Sigmoid colon (tissue), 7 donors: Measurements from ENCODE around the gene NLRP14. TPM values are rescaled to one million over a fixed set of nuclear protein-coding genes. Genes with fewer than 3 reads are reported as not detected.
A peak's percentile ranks its signal among the peaks of the same experiment; 100 is the strongest.

ENCODE experiments used
- DNase-seq: peaks from one replicate; pipeline ENCODE4 v3.0.0-alpha.2; 2019
- H3K27ac ChIP-seq, 4 donors: fragments of 200-600 bp; sonication (generic); one replicate each; pipeline ENCODE4 v1.5.1; 2016 to 2019; ENCODE audit warnings: mild to moderate bottlenecking in 1 of 4
- H3K27me3 ChIP-seq, 3 donors: fragments of 200-600 bp; sonication (generic); one replicate each; pipeline ENCODE4 v1.5.1; 2019; ENCODE audit warnings: mild to moderate bottlenecking in 1 of 3
- H3K36me3 ChIP-seq, 4 donors: fragments of 200-600 bp; sonication (generic); one replicate each; pipeline ENCODE4 v1.5.1; 2016 to 2019
- H3K4me1 ChIP-seq, 4 donors: fragments of 200-600 bp; sonication (generic); one replicate each; pipeline ENCODE4 v1.5.1; 2017 to 2019
- H3K4me3 ChIP-seq, 4 donors: fragments of 200-600 bp; sonication (generic); one replicate each; pipeline ENCODE4 v1.5.1; 2017 to 2019; ENCODE audit warnings: mild to moderate bottlenecking in 2 of 4, moderate library complexity in 1 of 4
- H3K9me3 ChIP-seq, 4 donors: fragments of 200-600 bp in 3 of 4; sonication (generic) in 3 of 4; one replicate each; pipeline versions ENCODE4 v1.5.1 to v1.6.1; 2013 to 2019
- CTCF ChIP-seq, 4 experiments: fragments of 450-650 bp in 3 of 4; fragments of 200-600 bp in 1 of 4; IDR thresholded peaks; one replicate each; pipeline ENCODE4 v1.5.1; 2016 to 2019; ENCODE audit warnings: antibody characterized with exemption in 4 of 4, mild to moderate bottlenecking in 3 of 4, moderate library complexity in 2 of 4
- EP300 ChIP-seq, 4 donors: sonication (generic); formaldehyde crosslinking; IDR thresholded peaks; one replicate each; pipeline ENCODE4 v1.6.1; 2017; ENCODE audit warnings: antibody characterized with exemption in 4 of 4
- POLR2A ChIP-seq, 2 donors: fragments of 450-650 bp; IDR thresholded peaks; one replicate each; pipeline ENCODE4 v1.6.1; 2016; ENCODE audit warnings: antibody characterized with exemption in 2 of 2, mild to moderate bottlenecking in 2 of 2, moderate library complexity in 2 of 2
- POLR2AphosphoS5 ChIP-seq, 4 donors: sonication (generic); formaldehyde crosslinking; IDR thresholded peaks; one replicate each; pipeline ENCODE4 v1.6.1; 2017; ENCODE audit warnings: antibody characterized with exemption in 4 of 4
- WGBS, 2 donors: extraction: QIAGEN DNeasy Blood & Tissue Kit; methylation state at CpG; one replicate each; pipeline ENCODE4 v1.1.7; 2013; 5-methylcytosine and 5-hydroxymethylcytosine counted together
- intact Hi-C: fragments of 100-400 bp; cut with DNase I; formaldehyde crosslinking; loops from one replicate; pipeline ENCODE4 v1.15.1; 2023
- polyA plus RNA-seq, 3 donors: library from polyadenylated mRNA; stranded (reverse); fragments of 200-250 nt; gene quantifications; one replicate each; pipeline ENCODE4 v1.2.3, GENCODE V29; 2013
- total RNA-seq, 4 donors: library from RNA; depleted of rRNA; stranded (reverse); fragments of >200 nt; gene quantifications; one replicate each; pipeline ENCODE4 v1.1.0, GENCODE V29; 2016
- donor health status: healthy with polysubstance abuse.
- donor health status: Bipolar disorder and iron deficiency.
- donor health status: healthy.

The NLRP14 gene
- total and polyA plus RNA-seq, 7 donors, result 0.01 to 0.36 TPM; not detected in 5

GRCh38 chr11:7098235-7098832 lies 78.1 kb downstream of the NLRP14 start:
- no peaks in the 10 kb centered on the region for H3K27me3 ChIP-seq
- intact Hi-C loops, result loop anchor here (1.0 to 10.0 kb wide), 2 partner anchors 344 to 596 kb away; no protein-coding TSS in a partner anchor

GRCh38 chr11:7115780-7116179 lies 95.5 kb downstream of the NLRP14 start:
- H3K4me1 ChIP-seq, result no peaks in the 10 kb centered on the region
- no peak overlapping the region for H3K27ac ChIP-seq
- TF ChIP-seq CTCF (IDR thresholded peaks at IDR 0.05) (no peak), EP300 (IDR thresholded peaks at IDR 0.05) (no peak), POLR2AphosphoS5 (IDR thresholded peaks at IDR 0.05) (no peak), POLR2A (IDR thresholded peaks at IDR 0.05) (no peak)
- H3K27me3 ChIP-seq, result no peaks in the 10 kb centered on the region
- DNase-seq, result no peak
- intact Hi-C loops, result no loop called here
- no peak overlapping the region for H3K4me3 ChIP-seq
- H3K9me3 ChIP-seq, result no peaks in the 10 kb centered on the region
- no peaks in the 10 kb centered on the region for H3K36me3 ChIP-seq
- WGBS, 2 donors, result 17 to 39% methylated on average over 1 of the region's 1 CpG

More at GRCh38 chr11:7098235-7098832, 78.1 kb downstream of the NLRP14 start:
- no peak overlapping the region for H3K27ac ChIP-seq
- WGBS, 2 donors, result 7 to 10% methylated on average over 2 of the region's 2 CpGs
- no peak for TF ChIP-seq EP300 (IDR thresholded peaks at IDR 0.05)
- peak in 3 of 4 experiments; percentile 37 to 61 (median 38) for TF ChIP-seq CTCF (IDR thresholded peaks at IDR 0.05)
- no peaks in the 10 kb centered on the region for H3K4me1 ChIP-seq
- H3K9me3 ChIP-seq, result no peaks in the 10 kb centered on the region
- H3K4me3 ChIP-seq, result no peak overlapping the region
- DNase-seq, result no peak
- H3K36me3 ChIP-seq, result no peaks in the 10 kb centered on the region

GRCh38 chr11:7116370-7116769 lies 96.1 kb downstream of the NLRP14 start:
- Histone ChIP-seq H3K36me3 (no peaks in the 10 kb centered on the region), H3K4me3 (no peak overlapping the region), H3K4me1 (no peaks in the 10 kb centered on the region), H3K9me3 (no peaks in the 10 kb centered on the region), H3K27ac (no peak overlapping the region), H3K27me3 (no peaks in the 10 kb centered on the region)
- intact Hi-C loops, result no loop called here
- DNase-seq, result no peak
- WGBS, 2 donors, result 96% methylated on average over 3 of the region's 3 CpGs
- TF ChIP-seq EP300 (IDR thresholded peaks at IDR 0.05) (no peak), POLR2A (IDR thresholded peaks at IDR 0.05) (no peak), CTCF (IDR thresholded peaks at IDR 0.05) (no peak), POLR2AphosphoS5 (IDR thresholded peaks at IDR 0.05) (no peak)

Other genes starting within 250 kb of the NLRP14 start
- under 1 TPM in 2 of 4 donors, not detected in 2; 0.28 to 0.41 TPM for gene OR2AG2, start 248.5 kb upstream of the NLRP14 start, total RNA-seq
- under 1 TPM in 1 of 3 donors, not detected in 2; 0.06 TPM for gene OR2AG2, start 248.5 kb upstream of the NLRP14 start, polyA plus RNA-seq
- gene OR2AG1, start 237.5 kb upstream of the NLRP14 start, total RNA-seq, result not detected
- gene OR2AG1, start 237.5 kb upstream of the NLRP14 start, polyA plus RNA-seq, result not detected
- gene OR6A2, start 220.8 kb upstream of the NLRP14 start, total RNA-seq, result under 1 TPM in 2 of 4 donors, not detected in 2; 0.14 to 0.28 TPM
- gene OR6A2, start 220.8 kb upstream of the NLRP14 start, polyA plus RNA-seq, result under 1 TPM in 1 of 3 donors, not detected in 2; 0.06 TPM
- not detected for gene OR10A5, start 174.8 kb upstream of the NLRP14 start, total RNA-seq
- not detected for gene OR10A5, start 174.8 kb upstream of the NLRP14 start, polyA plus RNA-seq
- not detected for gene OR10A2, start 157.4 kb upstream of the NLRP14 start, total RNA-seq
- gene OR10A2, start 157.4 kb upstream of the NLRP14 start, polyA plus RNA-seq, result not detected
- gene OR10A4, start 143.9 kb upstream of the NLRP14 start, total RNA-seq, result not detected
- gene OR10A4, start 143.9 kb upstream of the NLRP14 start, polyA plus RNA-seq, result not detected
- not detected for gene OR2D2, start 128.0 kb upstream of the NLRP14 start, total RNA-seq
- not detected for gene OR2D2, start 128.0 kb upstream of the NLRP14 start, polyA plus RNA-seq
- not detected for gene OR2D3, start 99.5 kb upstream of the NLRP14 start, total RNA-seq
- gene OR2D3, start 99.5 kb upstream of the NLRP14 start, polyA plus RNA-seq, result not detected
- 1 to 10 TPM in 2 of 4 donors, under 1 TPM in 2; 0.41 to 3.0 (median 0.78) TPM for gene ZNF215, start 94.1 kb upstream of the NLRP14 start, total RNA-seq
- 1 to 10 TPM in 2 of 3 donors, under 1 TPM in 1; 0.46 to 1.7 (median 1.2) TPM for gene ZNF215, start 94.1 kb upstream of the NLRP14 start, polyA plus RNA-seq
- gene ZNF214, start 133 bp upstream of the NLRP14 start, total RNA-seq, result 1 to 10 TPM; 1.9 to 3.1 (median 2.5) TPM
- 1 to 10 TPM in 1 of 3 donors, under 1 TPM in 2; 0.46 to 1.2 (median 0.77) TPM for gene ZNF214, start 133 bp upstream of the NLRP14 start, polyA plus RNA-seq
- not detected for gene RBMXL2, start 68.5 kb downstream of the NLRP14 start, total RNA-seq
- gene RBMXL2, start 68.5 kb downstream of the NLRP14 start, polyA plus RNA-seq, result under 1 TPM in 1 of 3 donors, not detected in 2; 0.03 TPM
- gene SYT9, start 231.4 kb downstream of the NLRP14 start, total RNA-seq, result 1 to 10 TPM in 1 of 4 donors, under 1 TPM in 3; 0.16 to 1.1 (median 0.34) TPM
- gene SYT9, start 231.4 kb downstream of the NLRP14 start, polyA plus RNA-seq, result under 1 TPM in 1 of 3 donors, not detected in 2; 0.28 TPM